Measurements from ENCODE around the gene LTBR.

DNA sequence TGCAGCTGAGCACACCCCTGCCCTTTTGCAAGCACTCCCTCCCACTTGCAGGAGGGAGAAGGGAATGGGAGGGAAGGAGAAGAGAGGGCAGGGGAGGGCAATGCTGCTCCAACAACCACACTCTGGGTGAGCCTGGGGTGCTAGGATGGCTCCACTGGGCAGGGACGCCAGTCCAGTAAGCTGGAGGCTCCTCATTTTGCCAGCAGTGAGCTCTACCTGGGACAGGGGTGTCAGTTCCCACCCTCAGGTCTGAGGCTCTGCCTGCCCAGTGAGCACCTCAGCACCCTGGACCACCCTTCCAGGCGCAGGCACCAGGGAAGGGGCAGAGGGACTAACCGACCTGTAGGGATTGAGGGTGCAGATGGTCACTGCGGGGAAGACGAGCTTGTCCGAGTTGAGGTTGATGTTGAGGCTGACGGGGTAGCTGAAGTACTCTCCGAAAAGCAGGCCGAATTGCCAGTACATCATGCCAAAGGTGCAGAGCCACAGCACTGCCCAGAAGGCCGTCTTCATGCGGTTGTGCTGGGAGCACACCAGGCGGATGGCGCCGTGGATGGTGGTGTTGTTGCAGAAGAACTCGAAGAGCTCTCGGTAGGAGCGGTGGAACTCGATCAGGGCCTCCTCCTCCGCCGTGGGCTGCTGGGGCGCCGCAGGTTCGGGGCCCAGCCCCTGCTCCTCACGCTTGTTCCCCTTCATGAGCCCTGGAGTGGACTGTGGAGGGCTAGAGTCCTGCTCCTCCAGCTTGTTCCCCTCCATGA lies 9.8 kb upstream of the LTBR start:
- TF ChIP-seq POLR2AphosphoS5 (IDR thresholded peaks at IDR 0.05; ENCODE audit: low read depth, low read length): no peak
- no peak for TF ChIP-seq TAF1 (IDR thresholded peaks at IDR 0.05; ENCODE audit: borderline replicate concordance, insufficient read depth, low read length)

Data from PFSK-1 (cell line).